ENCODE results near the gene BST1.

- TF ChIP-seq FOXM1 (IDR thresholded peaks at IDR 0.05; ENCODE audit: borderline replicate concordance, low read depth), result no peak
- TF ChIP-seq, protein P1, sequence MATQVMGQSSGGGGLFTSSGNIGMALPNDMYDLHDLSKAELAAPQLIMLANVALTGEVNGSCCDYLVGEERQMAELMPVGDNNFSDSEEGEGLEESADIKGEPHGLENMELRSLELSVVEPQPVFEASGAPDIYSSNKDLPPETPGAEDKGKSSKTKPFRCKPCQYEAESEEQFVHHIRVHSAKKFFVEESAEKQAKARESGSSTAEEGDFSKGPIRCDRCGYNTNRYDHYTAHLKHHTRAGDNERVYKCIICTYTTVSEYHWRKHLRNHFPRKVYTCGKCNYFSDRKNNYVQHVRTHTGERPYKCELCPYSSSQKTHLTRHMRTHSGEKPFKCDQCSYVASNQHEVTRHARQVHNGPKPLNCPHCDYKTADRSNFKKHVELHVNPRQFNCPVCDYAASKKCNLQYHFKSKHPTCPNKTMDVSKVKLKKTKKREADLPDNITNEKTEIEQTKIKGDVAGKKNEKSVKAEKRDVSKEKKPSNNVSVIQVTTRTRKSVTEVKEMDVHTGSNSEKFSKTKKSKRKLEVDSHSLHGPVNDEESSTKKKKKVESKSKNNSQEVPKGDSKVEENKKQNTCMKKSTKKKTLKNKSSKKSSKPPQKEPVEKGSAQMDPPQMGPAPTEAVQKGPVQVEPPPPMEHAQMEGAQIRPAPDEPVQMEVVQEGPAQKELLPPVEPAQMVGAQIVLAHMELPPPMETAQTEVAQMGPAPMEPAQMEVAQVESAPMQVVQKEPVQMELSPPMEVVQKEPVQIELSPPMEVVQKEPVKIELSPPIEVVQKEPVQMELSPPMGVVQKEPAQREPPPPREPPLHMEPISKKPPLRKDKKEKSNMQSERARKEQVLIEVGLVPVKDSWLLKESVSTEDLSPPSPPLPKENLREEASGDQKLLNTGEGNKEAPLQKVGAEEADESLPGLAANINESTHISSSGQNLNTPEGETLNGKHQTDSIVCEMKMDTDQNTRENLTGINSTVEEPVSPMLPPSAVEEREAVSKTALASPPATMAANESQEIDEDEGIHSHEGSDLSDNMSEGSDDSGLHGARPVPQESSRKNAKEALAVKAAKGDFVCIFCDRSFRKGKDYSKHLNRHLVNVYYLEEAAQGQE (IDR thresholded peaks at IDR 0.05; ENCODE audit: low read depth), result no peak
- no peak for TF ChIP-seq TAF1 (IDR thresholded peaks at IDR 0.05; ENCODE audit: low read depth)
- TF ChIP-seq TCF12 (IDR thresholded peaks at IDR 0.05; ENCODE audit: low read depth), result no peak
- no peak for TF ChIP-seq CEBPB (IDR thresholded peaks at IDR 0.05)
- no peak for TF ChIP-seq EP300 (IDR thresholded peaks at IDR 0.05; ENCODE audit: borderline replicate concordance)
- no peak for TF ChIP-seq CREB1 (IDR thresholded peaks at IDR 0.05; ENCODE audit: low read depth)
- no peak for TF ChIP-seq NFIC (IDR thresholded peaks at IDR 0.05)
- no peak for TF ChIP-seq RAD21 (IDR thresholded peaks at IDR 0.05; ENCODE audit: low read depth)
- no peak for TF ChIP-seq USF1 (IDR thresholded peaks at IDR 0.05)
- no peak for TF ChIP-seq YY1 (IDR thresholded peaks at IDR 0.05; ENCODE audit: low read depth)
- no peak for TF ChIP-seq EGR1 (IDR thresholded peaks at IDR 0.05)
Observed at GRCh38 chr4:15657366-15657765, 45.5 kb upstream of the BST1 start.
